H9 (cell line): ENCODE data around the gene PIEZO2. TPM values are rescaled to one million over a fixed set of nuclear protein-coding genes. Genes with fewer than 3 reads are reported as not detected.

Source experiments
- DNase-seq: peaks from one replicate; pipeline ENCODE4 v3.0.0-alpha.2; 2017
- H2AFZ ChIP-seq: one replicate; pipeline ENCODE4 v1.6.1; 2013; ENCODE audit warnings: mild to moderate bottlenecking, low read length, control low read depth, moderate library complexity
- H2AK5ac ChIP-seq: 2 replicates; pipeline ENCODE4 v1.6.1; 2013; ENCODE audit warnings: low read length, control low read depth, mixed read lengths; ENCODE audit not compliant: insufficient read length
- H2BK120ac ChIP-seq: one replicate; pipeline ENCODE4 v1.6.1; 2013; ENCODE audit warnings: low read depth, mild to moderate bottlenecking, low read length, control low read depth, inconsistent platforms; ENCODE audit not compliant: poor library complexity, severe bottlenecking
- H2BK12ac ChIP-seq: 2 replicates; pipeline ENCODE4 v1.6.1; 2013; ENCODE audit warnings: low read length, control low read depth, mixed read lengths, low read depth; ENCODE audit not compliant: insufficient read length
- H2BK15ac ChIP-seq: 2 replicates; pipeline ENCODE4 v1.6.1; 2013; ENCODE audit warnings: low read depth, low read length, control low read depth
- H2BK20ac ChIP-seq: one replicate; pipeline ENCODE4 v1.6.1; 2013; ENCODE audit warnings: low read depth, mild to moderate bottlenecking, low read length, control low read depth, inconsistent platforms; ENCODE audit not compliant: poor library complexity, severe bottlenecking
- H2BK5ac ChIP-seq: 2 replicates; pipeline ENCODE4 v1.6.1; 2013; ENCODE audit warnings: low read length, control low read depth, mixed read lengths; ENCODE audit not compliant: insufficient read length
- H3K14ac ChIP-seq: 2 replicates; pipeline ENCODE4 v1.6.1; 2013; ENCODE audit warnings: low read length, control low read depth; ENCODE audit not compliant: insufficient read depth
- H3K18ac ChIP-seq: 2 replicates; pipeline ENCODE4 v1.6.1; 2013; ENCODE audit warnings: low read depth, mild to moderate bottlenecking, mixed read lengths, low read length, control low read depth; ENCODE audit not compliant: insufficient read length
- H3K23ac ChIP-seq: 2 replicates; pipeline ENCODE4 v1.6.1; 2013; ENCODE audit warnings: low read length, control low read depth, mixed read lengths, low read depth; ENCODE audit not compliant: insufficient read length
- H3K23me2 ChIP-seq: 2 replicates; pipeline ENCODE4 v1.6.1; 2013; ENCODE audit warnings: low read depth, mild to moderate bottlenecking, mixed read lengths, low read length, control low read depth; ENCODE audit not compliant: insufficient read length, poor library complexity, severe bottlenecking
- H3K27ac ChIP-seq: 2 replicates; pipeline ENCODE4 v1.5.1; 2013; ENCODE audit warnings: low read length, control low read depth, mixed read lengths, low read depth; ENCODE audit not compliant: insufficient read length
- H3K27me3 ChIP-seq: 2 replicates; pipeline ENCODE4 v1.6.1; 2013; ENCODE audit warnings: low read length, control low read depth, inconsistent platforms; ENCODE audit not compliant: insufficient read depth
- H3K4ac ChIP-seq: 2 replicates; pipeline ENCODE4 v1.6.1; 2013; ENCODE audit warnings: low read depth, mild to moderate bottlenecking, control low read depth, inconsistent platforms, low read length, moderate library complexity
- H3K4me1 ChIP-seq: 2 replicates; pipeline ENCODE4 v1.6.1; 2013; ENCODE audit warnings: low read length, control low read depth, inconsistent platforms; ENCODE audit not compliant: insufficient read depth
- H3K4me2 ChIP-seq: 2 replicates; pipeline ENCODE4 v1.6.1; 2013; ENCODE audit warnings: low read length, control low read depth, mixed read lengths; ENCODE audit not compliant: insufficient read length, insufficient read depth
- H3K56ac ChIP-seq: 2 replicates; pipeline ENCODE4 v1.6.1; 2013; ENCODE audit warnings: low read depth, mild to moderate bottlenecking, mixed read lengths, low read length, control low read depth; ENCODE audit not compliant: insufficient read length
- H3K79me1 ChIP-seq: 2 replicates; pipeline ENCODE4 v1.6.1; 2013; ENCODE audit warnings: low read depth, mild to moderate bottlenecking, moderate library complexity, low read length, control low read depth, inconsistent platforms; ENCODE audit not compliant: insufficient read depth, poor library complexity, severe bottlenecking
- H3K79me2 ChIP-seq: 2 replicates; pipeline ENCODE4 v1.6.1; 2013; ENCODE audit warnings: low read length, control low read depth, inconsistent platforms; ENCODE audit not compliant: insufficient read depth
- H3K9ac ChIP-seq: 2 replicates; pipeline ENCODE4 v1.6.1; 2013; ENCODE audit warnings: low read length, control low read depth, mixed read lengths; ENCODE audit not compliant: insufficient read length; ENCODE audit errors: extremely low read depth
- H3K9me3 ChIP-seq: one replicate; pipeline ENCODE4 v1.6.1; 2013; ENCODE audit warnings: low read depth, low read length, inconsistent platforms; ENCODE audit not compliant: control insufficient read depth
- H3T11ph ChIP-seq: one replicate; pipeline ENCODE4 v1.6.1; 2013; ENCODE audit warnings: mild to moderate bottlenecking, low read length, control low read depth, inconsistent platforms
- H4K20me1 ChIP-seq: one replicate; pipeline ENCODE4 v1.6.1; 2013; ENCODE audit not compliant: control insufficient read depth, insufficient read length, insufficient read depth
- H4K5ac ChIP-seq: 2 replicates; pipeline ENCODE4 v1.6.1; 2013; ENCODE audit warnings: low read depth, mild to moderate bottlenecking, mixed read lengths, low read length, control low read depth; ENCODE audit not compliant: insufficient read length
- H4K8ac ChIP-seq: replicated peaks from 2 replicates; pipeline ENCODE4 v1.6.1; 2013; ENCODE audit warnings: low read length, control low read depth, mixed read lengths, low read depth; ENCODE audit not compliant: insufficient read length
- H4K91ac ChIP-seq: 2 replicates; pipeline ENCODE4 v1.6.1; 2013; ENCODE audit warnings: low read depth, mild to moderate bottlenecking, moderate library complexity, mixed read lengths, low read length, control low read depth; ENCODE audit not compliant: insufficient read length
- H3K27ac Mint-ChIP-seq, 3 experiments: 2 replicates in 2 of 3; 3 replicates in 1 of 3; pipeline ENCODE4 v1.8.0; 2020 to 2021; ENCODE audit warnings: mixed read lengths in 3 of 3, mild to moderate bottlenecking in 1 of 3, moderate library complexity in 1 of 3
- H3K27me3 Mint-ChIP-seq: 2 replicates; pipeline ENCODE4 v1.8.0; 2021; ENCODE audit warnings: low read depth, mild to moderate bottlenecking, moderate library complexity, mixed read lengths
- H3K36me3 Mint-ChIP-seq, 3 experiments: 2 replicates in 2 of 3; 3 replicates in 1 of 3; pipeline ENCODE4 v1.8.0; 2020 to 2021; ENCODE audit warnings: low read depth in 3 of 3, mixed read lengths in 3 of 3; ENCODE audit not compliant: insufficient read depth in 1 of 3
- H3K4me1 Mint-ChIP-seq, 2 experiments: 2 replicates each; pipeline ENCODE4 v1.8.0; 2020; ENCODE audit warnings: mixed read lengths in 2 of 2
- H3K4me3 Mint-ChIP-seq, 2 experiments: 2 replicates in 1 of 2; 3 replicates in 1 of 2; pipeline ENCODE4 v1.8.0; 2020 to 2021; ENCODE audit warnings: mild to moderate bottlenecking in 2 of 2, mixed read lengths in 2 of 2, moderate library complexity in 1 of 2
- H3K9me3 Mint-ChIP-seq, 2 experiments: 2 replicates in 1 of 2; 3 replicates in 1 of 2; pipeline ENCODE4 v1.8.0; 2020; ENCODE audit warnings: mild to moderate bottlenecking in 2 of 2, mixed read lengths in 2 of 2, moderate library complexity in 1 of 2
- WGBS: extraction: QIAGEN DNeasy Blood & Tissue Kit; methylation state at CpG from one replicate; pipeline ENCODE4 v1.1.7; 2013; ENCODE audit warnings: missing lambda C conversion rate, low lambda C conversion rate, mixed read lengths; ENCODE audit not compliant: insufficient read length; ENCODE audit errors: extremely low coverage; 5-methylcytosine and 5-hydroxymethylcytosine counted together
- total RNA-seq: library from RNA; stranded (reverse); gene quantifications from 2 replicates; pipeline ENCODE4 v1.2.1, GENCODE V29; 2021
- TF ChIP-seq, protein P1 (sequence below): fragments of 200-600 bp; sonication (generic); conservative IDR thresholded peaks from 3 replicates; pipeline ENCODE4 v1.8.0; 2021; ENCODE audit warnings: antibody characterized with exemption, mild to moderate bottlenecking

The PIEZO2 gene
- total RNA-seq, 1 experiment from 2014 or later = 3.9 TPM

DNA sequence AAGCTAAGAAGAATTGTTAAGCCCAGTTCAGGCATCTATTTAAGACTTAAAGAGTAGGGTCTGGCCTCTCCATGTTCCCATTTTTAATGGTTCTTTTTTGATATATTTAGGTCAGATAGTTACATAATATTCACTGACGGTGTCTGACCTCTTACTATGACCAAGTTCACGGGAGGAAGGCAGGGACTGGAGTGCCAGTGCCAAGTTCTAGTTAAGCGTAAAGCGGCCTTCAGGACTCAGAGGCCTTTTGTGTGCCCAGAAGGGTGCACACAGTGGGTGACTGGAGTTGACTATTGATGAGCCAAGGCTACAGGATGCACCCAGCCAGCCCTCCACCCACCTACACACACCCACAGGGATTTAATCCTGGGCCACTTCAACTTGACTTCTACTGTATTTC is 290.9 kb downstream of the PIEZO2 start:
- Mint-ChIP-seq H3K27ac (no peak overlapping the region), H3K36me3 (peaks cover 0 to 4% (median 1%) of the 10 kb centered on the region in 3 experiments; a peak in 2 of 7 replicates), H3K9me3 (no peaks in the 10 kb centered on the region), H3K4me3 (no peak overlapping the region), H3K27me3 (no peaks in the 10 kb centered on the region), H3K4me1 (peaks cover 26 to 40% of the 10 kb centered on the region in 2 experiments)
- Histone ChIP-seq H4K8ac (no peak overlapping the region), H3K4me2 (no peak overlapping the region), H3K4ac (no peak overlapping the region), H3K9ac (no peak overlapping the region), H3K79me2 (no peaks in the 10 kb centered on the region), H3K27me3 (no peaks in the 10 kb centered on the region), H4K20me1 (no peaks in the 10 kb centered on the region), H3K79me1 (no peaks in the 10 kb centered on the region), H3K27ac (no peak overlapping the region), H3K9me3 (no peaks in the 10 kb centered on the region), H2AK5ac (no peak overlapping the region), H3K4me1 (no peaks in the 10 kb centered on the region; the same call in 1 of the 2 replicates), H2BK5ac (no peak overlapping the region), H4K5ac (no peak overlapping the region), H2AFZ (no peak overlapping the region), H3K23me2 (no peaks in the 10 kb centered on the region), H3K56ac (no peak overlapping the region), H3K14ac (no peak overlapping the region), H2BK120ac (no peak overlapping the region), H2BK12ac (no peak overlapping the region), H3T11ph (no peak overlapping the region), H2BK20ac (no peak overlapping the region), H2BK15ac (no peak overlapping the region), H3K18ac (no peak overlapping the region), H4K91ac (no peak overlapping the region), H3K23ac (no peak overlapping the region)
- DNase-seq = no peak
- no CpG with 5 or more reads among the region's 4 CpGs for WGBS
- TF ChIP-seq, protein P1, sequence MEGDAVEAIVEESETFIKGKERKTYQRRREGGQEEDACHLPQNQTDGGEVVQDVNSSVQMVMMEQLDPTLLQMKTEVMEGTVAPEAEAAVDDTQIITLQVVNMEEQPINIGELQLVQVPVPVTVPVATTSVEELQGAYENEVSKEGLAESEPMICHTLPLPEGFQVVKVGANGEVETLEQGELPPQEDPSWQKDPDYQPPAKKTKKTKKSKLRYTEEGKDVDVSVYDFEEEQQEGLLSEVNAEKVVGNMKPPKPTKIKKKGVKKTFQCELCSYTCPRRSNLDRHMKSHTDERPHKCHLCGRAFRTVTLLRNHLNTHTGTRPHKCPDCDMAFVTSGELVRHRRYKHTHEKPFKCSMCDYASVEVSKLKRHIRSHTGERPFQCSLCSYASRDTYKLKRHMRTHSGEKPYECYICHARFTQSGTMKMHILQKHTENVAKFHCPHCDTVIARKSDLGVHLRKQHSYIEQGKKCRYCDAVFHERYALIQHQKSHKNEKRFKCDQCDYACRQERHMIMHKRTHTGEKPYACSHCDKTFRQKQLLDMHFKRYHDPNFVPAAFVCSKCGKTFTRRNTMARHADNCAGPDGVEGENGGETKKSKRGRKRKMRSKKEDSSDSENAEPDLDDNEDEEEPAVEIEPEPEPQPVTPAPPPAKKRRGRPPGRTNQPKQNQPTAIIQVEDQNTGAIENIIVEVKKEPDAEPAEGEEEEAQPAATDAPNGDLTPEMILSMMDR = no peak
